Hepatocyte (in vitro differentiated cells): ENCODE data around the gene LIAS. TPM values are rescaled to one million over a fixed set of nuclear protein-coding genes. Genes with fewer than 3 reads are reported as not detected.
"Not testable (repeated sequence)": the region's sequence is repeated elsewhere in the genome, so short reads cannot be mapped to it uniquely, and the experiment has no call there.

ENCODE experiments used
- DNase-seq: peaks from one replicate; pipeline ENCODE4 v3.0.0-alpha.2; 2016; ENCODE audit warnings: low spot score
- H2AFZ ChIP-seq: fragments of 200-600 bp; sonication (generic); 2 replicates; pipeline ENCODE4 v1.6.0; 2016; ENCODE audit warnings: antibody characterized with exemption, mild to moderate bottlenecking
- H3K27ac ChIP-seq: fragments of 200-600 bp; sonication (generic); 2 replicates; pipeline ENCODE4 v1.5.1; 2016; ENCODE audit warnings: mild to moderate bottlenecking
- H3K27me3 ChIP-seq: fragments of 200-600 bp; sonication (generic); 2 replicates; pipeline ENCODE4 v1.6.1; 2016
- H3K36me3 ChIP-seq: fragments of 200-600 bp; sonication (generic); replicated peaks from 2 replicates; pipeline ENCODE4 v1.5.1; 2016; ENCODE audit warnings: low read depth; ENCODE audit not compliant: insufficient read depth
- H3K4me1 ChIP-seq: fragments of 200-600 bp; sonication (generic); 2 replicates; pipeline ENCODE4 v1.5.1; 2016; ENCODE audit warnings: mild to moderate bottlenecking, moderate library complexity; ENCODE audit not compliant: insufficient read depth
- H3K4me2 ChIP-seq: fragments of 200-600 bp; sonication (generic); 2 replicates; pipeline ENCODE4 v1.6.0; 2016
- H3K4me3 ChIP-seq: fragments of 200-600 bp; sonication (generic); 2 replicates; pipeline ENCODE4 v1.5.1; 2016; ENCODE audit warnings: mild to moderate bottlenecking
- H3K79me2 ChIP-seq: fragments of 200-600 bp; sonication (generic); 2 replicates; pipeline ENCODE4 v1.6.0; 2017; ENCODE audit warnings: mild to moderate bottlenecking
- H3K9me2 ChIP-seq: fragments of 200-600 bp; sonication (generic); replicated peaks from 2 replicates; pipeline ENCODE4 v1.6.0; 2017; ENCODE audit warnings: mild to moderate bottlenecking; ENCODE audit not compliant: insufficient read depth
- H3K9me3 ChIP-seq: fragments of 200-600 bp; sonication (generic); 2 replicates; pipeline ENCODE4 v1.5.1; 2016; ENCODE audit warnings: low read depth, mild to moderate bottlenecking
- H4K20me1 ChIP-seq: fragments of 200-600 bp; sonication (generic); 2 replicates; pipeline ENCODE4 v1.6.0; 2016; ENCODE audit warnings: mild to moderate bottlenecking; ENCODE audit not compliant: insufficient read depth, poor library complexity, severe bottlenecking
- CTCF ChIP-seq: fragments of 200-600 bp; sonication (generic); IDR thresholded peaks from 2 replicates; pipeline ENCODE4 v1.5.1; 2016; ENCODE audit warnings: antibody characterized with exemption, mild to moderate bottlenecking; ENCODE audit not compliant: poor library complexity
- EZH2 ChIP-seq: fragments of 200-600 bp; sonication (generic); IDR thresholded peaks from 2 replicates; pipeline ENCODE4 v1.6.1; 2016; ENCODE audit warnings: antibody characterized with exemption, mild to moderate bottlenecking, borderline replicate concordance
- EZH2phosphoT487 ChIP-seq: fragments of 200-600 bp; sonication (generic); IDR thresholded peaks from one replicate; pipeline ENCODE4 v1.6.1; 2018; ENCODE audit warnings: antibody characterized with exemption, mild to moderate bottlenecking, low read depth, moderate library complexity; ENCODE audit not compliant: unreplicated experiment, severe bottlenecking
- WGBS: methylation state at CpG from one replicate; pipeline ENCODE4 v1.1.6; 2016; ENCODE audit warnings: low lambda C conversion rate; ENCODE audit errors: missing lambda C conversion rate; 5-methylcytosine and 5-hydroxymethylcytosine counted together
- polyA plus RNA-seq: library from polyadenylated mRNA; unstranded; fragments of >200 nt; fragmentation: Nextera tagmentation; extraction: Ambion mirVana; gene quantifications from 2 replicates; pipeline ENCODE4 v1.2.1, GENCODE V29; 2016
- total RNA-seq: library from RNA; depleted of rRNA; stranded (reverse); fragments of >200 nt; gene quantifications from 2 replicates; pipeline ENCODE4 v1.2.3, GENCODE V29; 2014

LIAS gene
- total and polyA plus RNA-seq, 2 experiments from 2014 or later: 10.3 to 12.3 TPM

GRCh38 chr4:39422247-39422646 lies 36.6 kb upstream of the LIAS start:
- Histone ChIP-seq H3K27ac (no peak overlapping the region), H3K27me3 (no peaks in the 10 kb centered on the region), H3K4me1 (no peaks in the 10 kb centered on the region), H3K79me2 (no peaks in the 10 kb centered on the region), H3K36me3 (no peaks in the 10 kb centered on the region), H2AFZ (no peak overlapping the region), H3K9me2 (no peaks in the 10 kb centered on the region), H3K4me2 (no peak overlapping the region), H4K20me1 (no peaks in the 10 kb centered on the region), H3K4me3 (no peak overlapping the region), H3K9me3 (no peaks in the 10 kb centered on the region)
- no peak for DNase-seq
- 94% methylated on average over 3 of the region's 3 CpGs for WGBS
- TF ChIP-seq CTCF: no peak
- TF ChIP-seq EZH2phosphoT487: no peak
- no peak for TF ChIP-seq EZH2

- not testable (repeated sequence) for H3K36me3 ChIP-seq, H4K20me1 ChIP-seq, H3K4me1 ChIP-seq, H3K4me2 ChIP-seq, DNase-seq, H2AFZ ChIP-seq, H3K9me3 ChIP-seq, H3K79me2 ChIP-seq, H3K9me2 ChIP-seq, H3K4me3 ChIP-seq, H3K27ac ChIP-seq, H3K27me3 ChIP-seq
- WGBS: 79% methylated on average over 1 of the region's 1 CpG
These were observed 33.6 kb upstream of the LIAS start for GRCh38 chr4:39425297-39425696.

GRCh38 chr4:39426728-39427127 lies 32.1 kb upstream of the LIAS start:
- H3K27ac ChIP-seq: no peak overlapping the region
- no peaks in the 10 kb centered on the region for H3K27me3 ChIP-seq
- H3K4me2 ChIP-seq: no peak overlapping the region
- no peaks in the 10 kb centered on the region for H4K20me1 ChIP-seq
- WGBS: 100% methylated on average over 1 of the region's 1 CpG
- no peak for DNase-seq
- peaks cover 5% of the 10 kb centered on the region for H3K4me1 ChIP-seq
- H3K4me3 ChIP-seq: no peak overlapping the region
- no peaks in the 10 kb centered on the region for H3K79me2 ChIP-seq
- H3K9me2 ChIP-seq: no peaks in the 10 kb centered on the region
- H2AFZ ChIP-seq: no peak overlapping the region
- TF ChIP-seq EZH2phosphoT487 (no peak), CTCF (no peak), EZH2 (no peak)
- no peaks in the 10 kb centered on the region for H3K9me3 ChIP-seq
- H3K36me3 ChIP-seq: no peaks in the 10 kb centered on the region

GRCh38 chr4:39427520-39428114 lies 31.2 kb upstream of the LIAS start:
- H4K20me1 ChIP-seq: no peaks in the 10 kb centered on the region
- no peaks in the 10 kb centered on the region for H3K9me2 ChIP-seq
- peak overlapping the region; percentile 62 for H3K4me2 ChIP-seq
- no peak overlapping the region for H2AFZ ChIP-seq
- H3K36me3 ChIP-seq: no peaks in the 10 kb centered on the region
- no peaks in the 10 kb centered on the region for H3K79me2 ChIP-seq
- H3K4me1 ChIP-seq: peaks cover 5% of the 10 kb centered on the region
- 48% methylated on average over 10 of the region's 10 CpGs for WGBS
- DNase-seq: peak; percentile 48
- peak overlapping the region; percentile 10 for H3K27ac ChIP-seq
- H3K4me3 ChIP-seq: no peak overlapping the region
- no peaks in the 10 kb centered on the region for H3K9me3 ChIP-seq
- H3K27me3 ChIP-seq: no peaks in the 10 kb centered on the region
- TF ChIP-seq EZH2 (no peak), EZH2phosphoT487 (no peak), CTCF (no peak)
